GM18526 (cell line): ENCODE results near the gene NECAB3.

Source experiments
- POLR2A ChIP-seq: IDR thresholded peaks from 3 replicates; pipeline ENCODE4 v1.6.1; 2011; ENCODE audit not compliant: insufficient read length; ENCODE audit errors: extremely low read depth

Gene NECAB3

GRCh38 chr20:33674294-33675135, at the start of gene NECAB3:
NECAB3 (minus strand) TSS chr20:33674428; CDS start chr20:33674352, 76 bp downstream.
- TF ChIP-seq POLR2A: peak; percentile 42

GRCh38 chr20:33721391-33722140, 47.3 kb upstream of the NECAB3 start:
- TF ChIP-seq POLR2A: no peak

- TF ChIP-seq POLR2A: peak; percentile 64
Measured at GRCh38 chr20:33719989-33720709, 45.9 kb upstream of the NECAB3 start, which contains the start of gene PXMP4. PXMP4 (minus strand) TSS chr20:33720310; CDS start chr20:33720207, 103 bp downstream.

- TF ChIP-seq POLR2A: no peak
Measured at GRCh38 chr20:33719277-33719988, 45.2 kb upstream of the NECAB3 start.

- no peak for TF ChIP-seq POLR2A
Measured at GRCh38 chr20:33716498-33716897, 42.3 kb upstream of the NECAB3 start.

- no peak for TF ChIP-seq POLR2A
Measured at GRCh38 chr20:33713865-33714367, 39.7 kb upstream of the NECAB3 start.

GRCh38 chr20:33711446-33711738, 37.2 kb upstream of the NECAB3 start:
- no peak for TF ChIP-seq POLR2A

GRCh38 chr20:33710681-33711445, 36.6 kb upstream of the NECAB3 start:
- no peak for TF ChIP-seq POLR2A

GRCh38 chr20:33709905-33710541, 35.8 kb upstream of the NECAB3 start:
- TF ChIP-seq POLR2A: no peak

GRCh38 chr20:33709398-33709797, 35.2 kb upstream of the NECAB3 start:
- TF ChIP-seq POLR2A: no peak

- no peak for TF ChIP-seq POLR2A
Measured at GRCh38 chr20:33707668-33708067, 33.4 kb upstream of the NECAB3 start.

- no peak for TF ChIP-seq POLR2A
Measured at GRCh38 chr20:33704197-33704924, 30.1 kb upstream of the NECAB3 start.
